Measurements from ENCODE around the gene FOXN4. TPM values are rescaled to one million over a fixed set of nuclear protein-coding genes. Genes with fewer than 3 reads are reported as not detected.

The FOXN4 gene
- total RNA-seq, 1 experiment from 2014 or later, result 0.37 TPM

- no peaks in the 10 kb centered on the region for H3K36me3 Mint-ChIP-seq
- ATAC-seq, result no peak
These were observed 25.8 kb upstream of the FOXN4 start for GRCh38 chr12:109334887-109335286.

GRCh38 chr12:109331301-109331952, 22.3 kb upstream of the FOXN4 start:
- Mint-ChIP-seq H3K36me3 (no peaks in the 10 kb centered on the region), H3K27me3 (ENCODE audit: low read depth) (no peaks in the 10 kb centered on the region; the same call in 1 of the 2 replicates), H3K4me3 (no peak overlapping the region), H3K27ac (no peak overlapping the region), H3K4me1 (peaks cover 6% of the 10 kb centered on the region; the same call in 1 of the 2 replicates), H3K9me3 (peaks cover 12% of the 10 kb centered on the region)
- ATAC-seq, result no peak
- POLR2A ChIA-PET, result no interaction called here
- no peak for DNase-seq (ENCODE audit: low spot score)
- CTCF ChIA-PET, result interaction anchor here (0.8 to 2.3 kb wide), 6 partner anchors 14 to 97 kb away, joined by 3 to 12 read pairs (median 6); no protein-coding TSS in a partner anchor
- TF ChIP-seq CREM (CRISPR knock-in tag; IDR thresholded peaks at IDR 0.05) (no peak), FOXK1 (CRISPR knock-in tag; IDR thresholded peaks at IDR 0.05) (no peak), ETV6 (CRISPR knock-in tag; IDR thresholded peaks at IDR 0.05) (no peak), STAT6 (CRISPR knock-in tag; conservative IDR thresholded peaks at IDR 0.05; ENCODE audit: low read depth) (no peak), ELF4 (CRISPR knock-in tag; IDR thresholded peaks at IDR 0.05; ENCODE audit: low read depth) (no peak), PREB (CRISPR knock-in tag; IDR thresholded peaks at IDR 0.05; ENCODE audit: borderline replicate concordance) (no peak), ESRRA (CRISPR knock-in tag; IDR thresholded peaks at IDR 0.05; ENCODE audit: borderline replicate concordance) (no peak), CREB1 (CRISPR knock-in tag; IDR thresholded peaks at IDR 0.05) (no peak), HMGA2 (CRISPR knock-in tag; IDR thresholded peaks at IDR 0.05) (no peak), NR1H2 (CRISPR knock-in tag; IDR thresholded peaks at IDR 0.05) (no peak), ZNF512 (CRISPR knock-in tag; IDR thresholded peaks at IDR 0.05; ENCODE audit: borderline replicate concordance) (no peak), ZNF671 (CRISPR knock-in tag; IDR thresholded peaks at IDR 0.05) (no peak), CBFB (CRISPR knock-in tag; IDR thresholded peaks at IDR 0.05; ENCODE audit: low read depth) (no peak), MXD4 (CRISPR knock-in tag; IDR thresholded peaks at IDR 0.05; ENCODE audit: borderline replicate concordance) (no peak)

More at GRCh38 chr12:109334887-109335286, 25.8 kb upstream of the FOXN4 start:
- peaks cover 6% of the 10 kb centered on the region; the same call in 1 of the 2 replicates for H3K4me1 Mint-ChIP-seq
- H3K9me3 Mint-ChIP-seq, result peaks cover 24% of the 10 kb centered on the region
- H3K27ac Mint-ChIP-seq, result no peak overlapping the region
- ChIA-PET CTCF (no interaction called here), POLR2A (no interaction called here)
- DNase-seq (ENCODE audit: low spot score), result no peak
- TF ChIP-seq ATF3 (CRISPR knock-in tag; conservative IDR thresholded peaks at IDR 0.05), result no peak
- TF ChIP-seq ESRRA (CRISPR knock-in tag; IDR thresholded peaks at IDR 0.05; ENCODE audit: borderline replicate concordance), result no peak
- no peak for TF ChIP-seq FOXJ3 (CRISPR knock-in tag; IDR thresholded peaks at IDR 0.05; ENCODE audit: borderline replicate concordance)
- TF ChIP-seq E2F5 (CRISPR knock-in tag; IDR thresholded peaks at IDR 0.05), result no peak
- no peak for TF ChIP-seq PRRX2 (CRISPR knock-in tag; IDR thresholded peaks at IDR 0.05)
- no peak for TF ChIP-seq SMAD3 (CRISPR knock-in tag; IDR thresholded peaks at IDR 0.05; ENCODE audit: borderline replicate concordance)
- TF ChIP-seq RORB (CRISPR knock-in tag; IDR thresholded peaks at IDR 0.05), result no peak
- TF ChIP-seq NR3C1 (CRISPR knock-in tag; conservative IDR thresholded peaks at IDR 0.05; ENCODE audit: low read depth), result no peak
- TF ChIP-seq ZBTB21 (CRISPR knock-in tag; IDR thresholded peaks at IDR 0.05; ENCODE audit: borderline replicate concordance), result no peak
- no peak for TF ChIP-seq CREB1 (CRISPR knock-in tag; IDR thresholded peaks at IDR 0.05)
- no peak for TF ChIP-seq SOX15 (CRISPR knock-in tag; IDR thresholded peaks at IDR 0.05)
- TF ChIP-seq JAZF1 (CRISPR knock-in tag; IDR thresholded peaks at IDR 0.05), result no peak
- no peak for TF ChIP-seq STAT6 (CRISPR knock-in tag; conservative IDR thresholded peaks at IDR 0.05; ENCODE audit: low read depth)
- H3K4me3 Mint-ChIP-seq, result no peak overlapping the region
- H3K27me3 Mint-ChIP-seq (ENCODE audit: low read depth), result no peaks in the 10 kb centered on the region; the same call in none of the 2 replicates

Data from WTC11 (cell line).